Stimulated activated CD4-positive, alpha-beta T cell treated with anti-CD3 and anti-CD28 coated beads, Interleukin-2, amount 100 ng/mL, for 24 hours (primary cell): ENCODE data around the gene PRMT2.
"Not testable (repeated sequence)": the region's sequence is repeated elsewhere in the genome, so short reads cannot be mapped to it uniquely, and the experiment has no call there.

Experiments
- DNase-seq, 2 donors: peaks; one replicate each; pipeline ENCODE4 v3.0.0-alpha.2; 2020

Gene PRMT2

DNA sequence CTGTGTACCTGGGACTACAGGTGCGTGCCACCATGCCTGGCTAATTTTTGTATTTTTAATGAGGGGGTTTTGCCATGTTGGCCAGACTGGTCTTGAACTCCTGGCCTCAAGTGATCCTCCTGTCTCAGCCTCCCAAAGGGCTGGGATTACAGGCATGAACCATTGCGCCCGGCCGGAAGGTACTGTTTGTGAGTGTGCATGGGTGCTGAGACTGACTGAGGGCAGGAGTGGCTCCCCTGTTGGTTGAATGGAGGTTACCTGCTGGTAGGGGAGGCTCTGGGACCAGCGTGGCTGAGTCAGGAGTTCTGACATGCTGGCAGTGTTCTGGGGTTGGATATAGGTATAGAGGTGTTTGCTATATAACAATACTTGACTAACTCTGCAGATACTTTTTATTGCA is 10.4 kb downstream of the PRMT2 start:
- no peak for DNase-seq

DNA sequence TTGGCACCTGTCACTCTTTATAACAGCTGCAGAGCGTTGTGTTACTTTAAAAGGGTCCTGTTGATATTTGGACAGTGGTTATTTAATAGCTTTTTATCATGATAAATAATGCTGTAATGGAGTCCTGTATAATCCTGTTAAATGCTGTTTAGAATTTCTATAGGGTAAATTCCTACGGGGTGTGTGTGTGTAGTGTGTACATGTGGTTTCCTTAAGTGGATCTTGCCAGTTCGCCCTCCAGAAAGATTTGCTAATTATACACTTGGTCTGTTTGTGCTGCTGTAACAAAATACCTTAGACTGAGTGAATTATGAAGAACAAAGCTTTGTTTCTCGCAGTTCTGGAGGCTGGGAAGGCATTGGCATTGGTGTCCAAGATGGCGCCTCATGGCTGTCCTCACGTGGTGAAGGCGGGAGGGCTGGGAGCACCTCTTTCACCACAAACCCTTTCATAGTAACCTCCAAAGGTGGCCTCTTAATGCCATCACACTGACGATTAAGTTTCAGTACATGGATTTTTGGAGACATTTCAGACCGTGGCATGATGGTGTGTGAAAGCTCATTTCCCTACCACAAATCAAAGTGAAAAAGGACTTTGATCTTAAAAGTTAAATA is 11.2 kb downstream of the PRMT2 start:
- DNase-seq = no peak

DNA sequence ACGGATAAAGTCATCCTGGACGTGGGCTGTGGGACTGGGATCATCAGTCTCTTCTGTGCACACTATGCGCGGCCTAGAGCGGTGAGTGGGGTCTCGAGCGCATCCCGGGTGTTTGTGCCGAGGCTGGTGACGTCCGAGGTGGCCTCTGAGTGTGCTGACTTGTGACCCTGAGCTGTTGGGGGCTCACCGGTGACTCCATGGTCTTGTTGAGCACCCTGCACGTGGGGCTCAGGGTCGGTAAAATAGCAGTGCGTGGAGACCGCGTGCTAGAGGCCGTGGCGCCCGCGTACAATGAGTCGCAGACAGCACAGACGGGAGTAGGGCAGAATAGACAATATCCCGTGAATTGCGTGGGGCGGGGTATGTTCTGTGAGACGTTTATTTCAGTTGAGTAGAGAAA is 13.1 kb downstream of the PRMT2 start:
- no peak for DNase-seq

DNA sequence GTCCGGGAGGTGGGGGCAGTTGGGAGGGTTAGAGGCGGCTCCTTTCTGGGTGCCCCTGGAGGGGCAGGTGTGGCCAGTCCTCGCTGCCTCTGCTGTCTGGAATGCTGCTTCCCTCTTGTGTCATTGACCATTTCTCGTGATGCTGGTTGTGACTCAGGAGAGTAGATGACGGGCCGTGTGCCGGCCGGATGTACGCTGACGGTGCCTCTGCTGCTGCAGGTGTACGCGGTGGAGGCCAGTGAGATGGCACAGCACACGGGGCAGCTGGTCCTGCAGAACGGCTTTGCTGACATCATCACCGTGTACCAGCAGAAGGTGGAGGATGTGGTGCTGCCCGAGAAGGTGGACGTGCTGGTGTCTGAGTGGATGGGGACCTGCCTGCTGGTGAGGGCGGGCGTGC is 13.9 kb downstream of the PRMT2 start:
- no peak for DNase-seq

DNA sequence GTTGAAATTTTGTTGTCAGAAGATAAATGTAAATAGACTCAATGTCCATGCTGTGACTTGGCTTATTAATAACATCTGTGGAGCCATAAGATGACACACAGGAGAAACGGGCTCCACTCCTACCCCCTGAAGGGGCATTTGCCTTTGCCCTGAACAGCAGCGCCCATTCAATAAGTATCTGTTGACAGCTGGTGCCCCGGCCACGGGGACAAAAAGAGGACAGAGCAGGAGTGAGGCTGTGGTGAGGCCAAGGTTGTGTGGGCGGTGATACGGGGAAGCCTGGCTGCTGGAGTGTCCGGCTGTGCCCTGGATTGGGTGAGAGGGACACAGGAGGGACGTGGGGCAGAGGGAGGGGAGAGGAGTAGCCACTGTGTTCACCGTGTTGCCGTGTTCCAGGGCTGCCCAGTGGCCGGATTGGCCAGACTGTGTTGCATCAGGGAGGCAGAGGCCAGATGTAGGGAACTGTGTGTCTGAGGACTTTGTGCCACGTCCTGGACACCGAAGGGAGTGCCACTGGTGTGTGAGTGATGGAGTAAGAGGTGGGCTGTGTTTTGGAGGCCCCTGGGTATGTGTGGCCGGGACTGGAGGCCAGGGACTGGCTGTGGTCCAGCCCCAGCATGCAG is 15.1 kb downstream of the PRMT2 start:
- no peak for DNase-seq

DNA sequence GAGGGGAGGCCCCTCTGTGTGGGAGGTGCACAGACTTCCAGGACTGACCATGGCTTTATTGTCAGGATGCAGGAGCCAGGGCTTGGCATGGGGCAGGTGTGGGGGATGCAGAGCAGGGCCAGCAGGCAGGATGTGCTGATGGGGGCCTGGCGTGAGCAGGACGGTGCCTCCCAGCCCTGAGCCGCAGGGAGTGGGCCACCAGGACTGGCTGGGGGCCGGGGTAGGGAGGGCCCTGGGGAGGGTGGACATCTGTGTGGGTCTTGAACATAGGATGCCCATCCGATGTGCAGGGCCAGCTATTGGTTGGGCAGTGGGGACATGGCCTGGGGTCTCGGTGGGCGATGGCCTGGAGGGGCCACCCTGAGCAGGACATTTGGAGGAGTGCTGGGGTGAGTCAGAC is 15.6 kb downstream of the PRMT2 start:
- DNase-seq = no peak

DNA sequence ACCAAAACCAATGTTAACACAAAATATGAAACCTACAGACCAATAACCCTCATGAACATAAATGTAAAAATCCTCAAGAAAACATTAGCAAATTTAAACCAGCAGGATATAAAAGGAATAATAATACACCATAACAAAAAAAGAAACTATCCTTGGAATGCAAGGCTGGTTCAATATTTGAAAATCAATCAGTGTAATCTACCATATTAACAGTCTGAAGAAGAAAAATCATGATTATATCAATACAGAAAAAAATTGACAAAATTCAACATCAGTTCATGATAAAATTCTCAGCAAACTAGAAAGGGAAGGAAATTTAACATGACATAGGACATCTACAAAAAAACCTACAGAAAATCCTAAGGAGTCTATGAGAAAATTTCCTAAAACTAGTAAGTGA is 19.8 kb downstream of the PRMT2 start:
- no peak for DNase-seq

GRCh38 chr21:46656820-46657219 is 21.3 kb downstream of the PRMT2 start:
- no peak for DNase-seq

- no peak for DNase-seq
These were observed 25.0 kb downstream of the PRMT2 start for GRCh38 chr21:46660505-46660904.

GRCh38 chr21:46661211-46661625 is 25.7 kb downstream of the PRMT2 start:
- peak in 1 of 2 donors; percentile 62 for DNase-seq

DNA sequence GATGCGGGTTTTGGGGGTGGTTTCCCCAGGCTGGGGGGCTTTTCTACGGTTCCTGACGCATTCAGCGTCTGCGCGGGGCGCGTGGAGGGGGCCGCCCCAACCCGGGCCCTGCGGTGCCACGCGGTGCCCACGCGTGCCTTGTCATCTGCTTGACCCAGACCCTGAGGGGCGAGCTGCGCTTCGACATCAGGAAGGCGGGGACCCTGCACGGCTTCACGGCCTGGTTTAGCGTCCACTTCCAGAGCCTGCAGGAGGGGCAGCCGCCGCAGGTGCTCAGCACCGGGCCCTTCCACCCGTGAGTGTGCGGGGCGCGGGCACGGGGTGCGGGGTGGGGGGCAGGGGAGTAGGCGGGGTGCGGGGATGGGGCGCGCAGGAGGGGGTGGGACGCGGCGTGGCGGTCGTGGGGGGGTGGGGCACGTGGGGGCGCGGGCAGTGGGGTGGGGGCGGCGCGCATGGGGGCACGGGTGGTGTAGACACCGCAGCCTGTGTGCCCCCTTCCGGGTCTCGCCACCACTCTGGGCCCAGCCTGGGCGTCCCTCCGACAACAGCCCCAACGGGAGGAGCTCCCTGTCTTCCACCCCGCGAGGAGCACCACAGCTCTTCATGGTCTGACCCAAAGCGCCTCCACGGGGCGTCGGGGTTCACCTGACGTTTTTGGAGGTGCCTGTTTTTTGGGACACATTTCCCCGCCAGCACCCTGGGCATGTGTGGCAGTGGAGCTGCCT is 26.3 kb downstream of the PRMT2 start:
- no peak for DNase-seq

DNA sequence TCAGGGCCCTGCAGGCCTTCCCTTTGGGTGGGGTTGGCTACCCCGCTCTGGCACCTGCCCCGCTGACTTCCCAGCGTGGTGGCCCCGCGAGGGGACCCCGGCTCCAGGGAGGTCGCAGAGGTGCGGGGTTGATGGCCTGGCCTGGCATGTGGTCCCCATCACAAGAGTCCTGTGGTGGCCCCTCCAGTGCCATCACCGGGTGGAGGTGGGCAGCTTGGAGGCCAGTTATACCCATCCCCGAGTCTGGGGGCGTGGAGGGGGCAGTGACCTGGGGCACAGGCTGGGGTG is 26.8 kb downstream of the PRMT2 start:
- DNase-seq = no peak

DNA sequence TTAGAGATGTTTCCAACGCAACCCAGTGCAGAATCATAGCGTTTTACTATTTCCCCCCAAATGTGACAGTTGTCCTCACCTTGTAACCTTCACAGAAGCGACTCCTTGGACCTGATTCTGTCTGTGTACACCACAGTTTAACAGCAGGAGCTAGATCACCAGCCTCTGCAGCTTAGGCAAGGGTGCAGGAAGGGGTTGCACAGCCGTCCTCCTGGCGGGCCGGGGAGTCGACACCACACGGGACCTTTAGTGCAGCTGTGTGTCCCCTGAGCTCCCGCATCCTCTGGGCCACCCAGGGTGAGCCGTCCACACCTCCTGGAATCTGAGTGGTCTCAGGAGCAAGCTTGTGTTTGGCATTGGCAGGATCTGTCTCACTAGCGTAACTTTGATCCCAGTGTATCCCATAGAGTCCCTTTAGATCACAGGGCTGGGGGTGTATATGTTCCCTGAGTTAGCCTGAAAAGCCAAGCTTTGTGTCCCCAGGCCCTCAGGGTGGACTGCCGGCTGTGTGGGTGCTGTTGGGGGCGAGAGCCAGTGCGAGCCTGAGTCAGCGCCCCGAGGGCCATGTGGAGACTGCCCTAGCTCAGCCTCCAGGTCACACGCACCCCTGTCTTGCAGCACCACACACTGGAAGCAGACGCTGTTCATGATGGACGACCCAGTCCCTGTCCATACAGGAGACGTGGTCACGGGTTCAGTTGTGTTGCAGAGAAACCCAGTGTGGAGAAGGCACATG is 27.5 kb downstream of the PRMT2 start:
- no peak for DNase-seq

DNA sequence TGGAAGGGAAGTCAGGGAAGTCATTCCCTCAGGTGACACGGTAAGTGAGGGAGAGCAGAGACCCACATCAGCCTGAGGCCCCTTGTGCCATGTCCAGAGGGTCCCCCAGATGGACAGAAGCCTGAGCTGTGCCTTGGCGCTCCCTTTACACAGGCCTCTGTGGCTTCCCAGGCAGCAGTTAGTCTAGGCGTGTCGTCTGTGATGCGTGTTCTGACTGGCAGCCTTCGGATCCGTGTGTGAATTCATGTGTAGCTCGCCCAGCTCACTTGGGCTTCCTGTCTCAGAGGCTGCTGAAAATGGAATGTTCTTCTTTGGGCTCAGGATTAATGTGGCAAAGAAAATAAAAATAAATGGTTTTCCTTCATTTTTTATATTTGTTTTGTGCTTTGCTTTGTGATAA is 28.3 kb downstream of the PRMT2 start:
- no peak for DNase-seq

DNA sequence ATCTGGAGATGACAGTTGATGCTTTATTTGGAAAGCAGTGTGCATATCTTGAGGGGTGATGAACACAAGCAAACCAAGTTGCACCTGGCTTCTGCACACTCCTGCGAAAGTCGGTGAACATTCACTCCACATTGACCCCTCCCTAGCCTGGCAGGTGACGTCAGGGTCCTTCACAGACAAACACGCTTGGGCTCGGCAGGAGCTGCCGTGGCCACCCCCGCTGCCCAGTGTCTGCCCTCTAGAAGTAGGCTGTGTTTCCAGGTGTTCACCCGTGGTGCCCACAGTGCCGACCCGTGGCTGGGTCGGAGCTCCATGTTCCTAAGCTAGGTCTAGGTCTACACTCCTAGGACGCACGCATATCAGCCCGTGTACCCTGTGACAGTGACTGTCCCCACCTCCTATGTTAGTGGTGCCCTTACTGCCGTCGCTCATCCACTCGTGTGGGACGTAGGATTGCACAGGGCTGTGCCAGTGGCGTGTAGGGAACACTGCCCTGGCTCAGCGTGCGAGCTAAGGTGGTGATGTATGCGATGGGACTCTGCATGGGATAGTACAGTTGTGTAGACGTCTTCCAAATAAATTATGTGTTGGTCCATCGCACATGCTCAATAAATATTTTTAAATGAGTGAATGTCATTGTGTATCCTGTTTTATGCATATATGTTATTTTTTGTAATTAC is 29.0 kb downstream of the PRMT2 start:
- DNase-seq = no peak

DNA sequence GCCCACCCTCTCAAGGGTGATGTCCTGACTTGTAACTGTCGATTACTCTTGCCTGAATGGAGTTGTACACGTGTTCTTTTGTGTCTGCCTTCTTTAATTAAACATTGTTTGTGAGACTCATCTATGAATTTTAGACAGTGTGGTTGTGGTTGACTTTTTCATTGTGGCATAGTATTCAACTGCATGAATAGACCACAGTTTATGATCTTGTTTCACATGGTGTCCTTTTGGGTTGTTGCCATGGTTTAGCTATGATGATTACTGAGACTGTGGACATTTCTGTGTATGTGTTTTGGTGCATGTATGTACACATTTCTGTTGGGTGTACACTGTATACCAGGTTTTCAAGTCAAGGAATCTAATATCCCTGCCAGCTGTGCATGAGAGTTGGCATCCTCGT is 30.1 kb downstream of the PRMT2 start:
- DNase-seq = no peak

GRCh38 chr21:46666941-46667740 is 31.7 kb downstream of the PRMT2 start:
- DNase-seq = peak in 1 of 2 donors; percentile 51

GRCh38 chr21:46667741-46668380 is 32.4 kb downstream of the PRMT2 start:
- peak in 1 of 2 donors; percentile 33 for DNase-seq

DNA sequence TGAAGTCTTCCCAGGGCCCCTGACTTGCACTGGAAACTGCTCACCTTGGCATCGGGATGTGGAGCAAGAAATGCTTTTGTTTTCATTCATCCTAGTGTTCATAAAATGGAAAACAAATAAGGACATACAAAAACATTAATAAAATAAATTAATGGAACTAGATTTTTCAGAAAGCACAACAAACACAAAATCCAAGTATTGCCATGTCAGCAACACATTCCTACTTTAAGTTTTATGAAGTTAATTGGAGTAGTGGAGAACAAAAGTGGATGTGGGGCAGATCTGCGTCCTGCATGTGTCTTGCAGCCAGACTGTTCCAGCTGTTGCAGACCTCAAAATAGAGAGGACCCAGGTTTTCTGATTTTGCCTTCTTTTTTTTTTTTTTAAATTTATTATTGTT is 32.9 kb downstream of the PRMT2 start:
- no peak for DNase-seq

GRCh38 chr21:46668904-46669303 is 33.4 kb downstream of the PRMT2 start:
- DNase-seq = not testable (repeated sequence)

- no peak for DNase-seq
These were observed 39.0 kb downstream of the PRMT2 start for GRCh38 chr21:46674430-46675007.
